ENCODE data around the gene MRM2.
A peak's percentile ranks its signal among the peaks of the same experiment; 100 is the strongest.

The MRM2 gene

DNA sequence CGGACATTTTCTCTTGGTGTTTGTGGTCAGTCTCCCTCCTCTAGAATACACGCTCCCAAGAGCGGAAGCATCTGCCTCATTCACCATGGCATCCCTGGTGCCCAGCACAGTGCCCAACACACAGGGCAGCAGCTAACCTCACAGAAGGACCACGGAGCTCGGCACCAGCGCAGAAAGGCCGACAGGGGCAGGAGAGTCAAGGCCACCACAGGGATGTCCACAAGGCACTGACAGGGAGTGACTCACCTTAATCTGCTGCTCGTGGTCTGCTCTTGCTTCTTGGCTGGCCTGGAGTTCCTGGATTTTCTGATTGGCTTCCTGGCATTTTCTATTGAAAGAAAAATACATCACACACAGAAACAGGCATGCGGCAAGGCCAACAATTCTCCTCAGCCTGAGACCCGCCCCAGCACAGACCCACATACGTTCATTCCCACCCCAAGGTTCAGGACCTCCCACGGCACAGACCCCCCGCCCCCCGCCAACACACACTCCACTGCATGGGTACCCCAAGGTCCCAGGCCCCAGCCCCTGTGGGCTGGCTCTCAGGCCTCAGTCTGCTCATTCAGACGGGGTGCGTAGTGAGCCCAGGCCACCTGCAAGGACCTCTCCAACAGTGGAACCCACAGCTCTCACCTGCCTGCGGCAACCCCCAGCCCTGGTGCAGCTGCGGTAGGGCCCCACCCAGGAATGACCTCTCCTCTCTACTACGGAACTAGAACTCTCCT, 24.1 kb downstream of the MRM2 start:
- no peak overlapping the region for H3K27ac ChIP-seq
- DNase-seq (ENCODE audit: low spot score) = no peak
- ChIA-PET POLR2A (ENCODE audit: low non-redundant PET) (interaction anchor here (0.6 kb wide), 1 partner anchor 43 kb away, joined by 4 read pairs; no protein-coding TSS in a partner anchor), CTCF (no interaction called here)
- TF ChIP-seq, protein P1, sequence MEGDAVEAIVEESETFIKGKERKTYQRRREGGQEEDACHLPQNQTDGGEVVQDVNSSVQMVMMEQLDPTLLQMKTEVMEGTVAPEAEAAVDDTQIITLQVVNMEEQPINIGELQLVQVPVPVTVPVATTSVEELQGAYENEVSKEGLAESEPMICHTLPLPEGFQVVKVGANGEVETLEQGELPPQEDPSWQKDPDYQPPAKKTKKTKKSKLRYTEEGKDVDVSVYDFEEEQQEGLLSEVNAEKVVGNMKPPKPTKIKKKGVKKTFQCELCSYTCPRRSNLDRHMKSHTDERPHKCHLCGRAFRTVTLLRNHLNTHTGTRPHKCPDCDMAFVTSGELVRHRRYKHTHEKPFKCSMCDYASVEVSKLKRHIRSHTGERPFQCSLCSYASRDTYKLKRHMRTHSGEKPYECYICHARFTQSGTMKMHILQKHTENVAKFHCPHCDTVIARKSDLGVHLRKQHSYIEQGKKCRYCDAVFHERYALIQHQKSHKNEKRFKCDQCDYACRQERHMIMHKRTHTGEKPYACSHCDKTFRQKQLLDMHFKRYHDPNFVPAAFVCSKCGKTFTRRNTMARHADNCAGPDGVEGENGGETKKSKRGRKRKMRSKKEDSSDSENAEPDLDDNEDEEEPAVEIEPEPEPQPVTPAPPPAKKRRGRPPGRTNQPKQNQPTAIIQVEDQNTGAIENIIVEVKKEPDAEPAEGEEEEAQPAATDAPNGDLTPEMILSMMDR (conservative IDR thresholded peaks at IDR 0.05; ENCODE audit: low read depth) = no peak

DNA sequence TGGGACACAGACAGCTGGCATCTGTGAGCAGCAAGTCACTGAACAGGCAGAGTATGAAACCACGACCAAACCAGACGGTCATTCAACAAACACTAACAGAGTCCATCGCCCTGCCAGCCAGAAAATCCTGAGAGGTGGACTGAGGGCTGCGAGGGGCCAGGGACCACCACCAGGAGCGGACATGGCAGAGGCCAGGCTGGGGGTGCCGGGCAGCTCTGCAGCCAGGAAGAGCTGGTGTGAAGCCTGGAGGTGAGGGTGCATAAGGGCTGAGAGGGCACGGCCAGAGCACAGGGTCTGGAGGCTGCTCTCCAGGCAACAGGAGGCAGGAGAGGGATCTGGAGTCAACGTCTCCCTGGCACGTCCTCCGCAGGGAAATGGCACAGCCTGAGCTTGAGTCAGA, 24.8 kb downstream of the MRM2 start:
- DNase-seq (ENCODE audit: low spot score) = no peak
- H3K27ac ChIP-seq = peak overlapping the region; percentile 4; the same call in 1 of the 2 replicates
- ChIA-PET POLR2A (ENCODE audit: low non-redundant PET) (interaction anchor here (0.5 to 0.6 kb wide), 2 partner anchors 16 to 42 kb away, joined by 3 to 4 read pairs; no protein-coding TSS in a partner anchor), CTCF (interaction anchor here (0.6 kb wide), 1 partner anchor 57 kb away, joined by 5 read pairs; no protein-coding TSS in a partner anchor)
- TF ChIP-seq, protein P1 (conservative IDR thresholded peaks at IDR 0.05; ENCODE audit: low read depth) = no peak

DNA sequence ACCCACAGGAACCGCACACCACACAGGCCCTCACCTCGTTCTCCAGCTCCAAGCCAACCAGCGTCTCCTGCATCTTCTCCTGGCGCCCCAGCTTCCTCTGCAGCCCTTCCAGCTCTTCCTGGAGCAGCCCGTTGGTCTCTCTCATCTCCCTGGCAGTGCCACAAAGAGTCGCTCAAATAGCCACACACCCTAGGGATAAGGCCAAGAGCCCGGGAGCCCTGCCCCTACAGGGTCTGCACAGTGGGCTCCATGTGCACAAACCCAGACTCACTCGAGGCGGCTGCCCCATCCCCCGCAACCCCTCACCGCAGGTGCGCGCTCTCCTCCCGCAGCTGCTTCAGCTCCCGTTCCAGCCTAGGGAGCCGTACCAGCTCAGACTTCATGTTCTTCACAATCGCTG, 26.2 kb downstream of the MRM2 start:
- TF ChIP-seq, protein P1 (conservative IDR thresholded peaks at IDR 0.05; ENCODE audit: low read depth) = no peak
- ChIA-PET CTCF (interaction anchor here (0.5 to 0.6 kb wide), 2 partner anchors 133 to 475 kb away, joined by 3 to 4 read pairs; no protein-coding TSS in a partner anchor), POLR2A (ENCODE audit: low non-redundant PET) (no interaction called here)
- H3K27ac ChIP-seq = peak overlapping the region; percentile 18; the same call in 1 of the 2 replicates
- DNase-seq (ENCODE audit: low spot score) = no peak

DNA sequence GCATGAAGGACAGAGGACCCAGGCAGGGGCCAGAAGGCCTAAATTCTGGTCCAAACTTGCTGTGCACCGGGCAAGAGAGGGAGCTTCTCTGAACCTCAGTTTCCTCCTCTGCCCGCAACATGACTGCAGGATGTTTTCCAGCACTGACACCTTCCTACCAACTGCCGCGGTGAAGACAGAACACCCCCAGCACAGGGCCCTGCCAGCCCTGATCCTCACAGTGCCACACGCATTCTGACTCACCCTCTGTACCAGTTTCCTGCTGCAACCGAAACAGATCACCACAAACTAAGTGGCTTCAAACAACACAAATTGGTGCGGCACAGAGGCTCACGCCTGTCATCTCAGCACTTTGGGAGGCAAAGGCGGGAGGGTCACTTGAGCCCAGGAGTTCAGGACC, 27.4 kb downstream of the MRM2 start:
- POLR2A ChIA-PET (ENCODE audit: low non-redundant PET) = no interaction called here

DNA sequence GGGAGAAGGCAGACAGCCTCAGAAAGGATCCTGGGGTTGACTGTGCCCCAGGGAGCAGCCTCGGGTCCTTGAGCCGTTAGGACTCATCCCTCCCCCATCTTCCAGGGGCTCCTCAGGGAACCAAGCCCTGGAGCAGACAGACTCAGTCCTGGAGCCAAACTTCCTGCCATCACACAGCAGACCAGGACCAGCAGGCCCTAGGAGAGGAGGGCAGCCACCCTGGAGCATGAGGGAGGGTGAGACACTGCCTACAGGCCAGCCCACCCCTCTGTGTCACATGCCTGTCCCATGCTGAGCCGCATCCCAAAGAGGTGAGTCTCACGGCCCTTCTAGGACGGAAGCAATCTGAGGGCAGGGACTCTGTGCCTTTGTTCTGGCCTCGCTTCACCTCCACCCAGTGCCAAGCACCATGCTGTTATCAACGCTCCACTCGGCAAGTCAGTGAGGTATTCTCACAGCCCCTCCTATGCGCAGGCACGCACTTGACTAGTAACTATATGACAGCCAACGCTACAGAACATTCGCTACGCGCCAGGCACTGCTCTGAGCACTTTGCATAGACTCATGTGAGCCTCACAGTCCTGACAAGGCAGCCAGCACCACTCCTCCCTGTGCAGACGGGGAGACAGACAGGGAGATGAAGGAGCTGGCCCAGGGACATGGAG, 28.3 kb downstream of the MRM2 start:
- TF ChIP-seq, protein P1 (conservative IDR thresholded peaks at IDR 0.05; ENCODE audit: low read depth) = no peak
- DNase-seq (ENCODE audit: low spot score) = no peak
- POLR2A ChIA-PET (ENCODE audit: low non-redundant PET) = no interaction called here
- H3K27ac ChIP-seq = peak overlapping the region; percentile 18
- CTCF ChIA-PET = no interaction called here

More for the DNA sequence above, 27.4 kb downstream of the MRM2 start:
- CTCF ChIA-PET = no interaction called here
- TF ChIP-seq, protein P1 (conservative IDR thresholded peaks at IDR 0.05; ENCODE audit: low read depth) = no peak
- no peak for DNase-seq (ENCODE audit: low spot score)
- peak overlapping the region; percentile 18 for H3K27ac ChIP-seq

DNA sequence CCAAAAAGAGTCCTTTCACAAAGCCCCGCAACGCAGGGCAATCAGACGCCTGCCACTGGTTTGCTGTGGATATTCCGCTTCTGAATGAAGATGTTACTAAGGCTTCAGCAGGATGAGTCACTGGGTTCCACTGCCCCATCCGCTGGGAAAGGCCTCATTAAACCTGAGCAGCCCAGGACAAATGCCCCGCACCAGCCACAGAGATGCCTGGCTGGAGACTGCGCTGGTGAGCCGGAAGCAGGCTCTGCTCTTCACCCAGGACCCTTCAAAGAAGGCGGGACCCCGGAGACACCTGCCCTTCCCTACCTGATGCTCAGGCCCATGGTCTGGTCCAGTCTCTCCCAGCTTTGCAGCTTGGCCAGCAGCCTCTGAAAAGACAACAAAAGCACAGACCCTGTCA, 29.1 kb downstream of the MRM2 start:
- POLR2A ChIA-PET (ENCODE audit: low non-redundant PET) = no interaction called here
- TF ChIP-seq, protein P1 (conservative IDR thresholded peaks at IDR 0.05; ENCODE audit: low read depth) = no peak
- no peak for DNase-seq (ENCODE audit: low spot score)
- H3K27ac ChIP-seq = peak overlapping the region; percentile 18
- CTCF ChIA-PET = no interaction called here

All from RWPE1 (cell line).